ENCODE measurements around the gene RRAGD.

Gene RRAGD

DNA sequence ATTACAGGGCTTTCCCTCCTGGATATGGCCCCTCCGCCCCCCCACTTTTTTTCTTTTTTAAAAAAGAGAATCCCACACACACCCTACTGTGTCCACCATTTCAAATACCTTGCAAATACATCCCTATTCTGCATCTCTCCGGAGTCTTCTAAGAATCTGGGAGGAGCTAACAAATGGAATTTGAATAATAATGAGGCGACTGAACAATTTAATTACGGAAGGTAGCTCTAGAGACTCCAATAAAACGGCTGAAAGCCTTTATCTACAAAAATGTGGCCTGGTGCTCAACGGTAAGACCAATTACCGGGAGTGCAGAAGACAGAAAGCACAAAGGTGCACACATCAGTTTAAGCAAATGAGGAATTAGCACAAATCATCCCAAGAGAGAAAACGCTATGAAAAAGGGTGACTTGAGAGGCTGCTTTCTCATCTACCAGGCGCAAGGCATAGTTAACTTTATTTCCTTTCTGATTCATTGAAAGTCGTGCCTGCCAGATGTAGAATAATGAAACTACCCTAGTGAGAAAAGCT, 1.8 kb downstream of the RRAGD start:
- TF ChIP-seq L3MBTL2 (conservative IDR thresholded peaks at IDR 0.05): no peak
- no peak for TF ChIP-seq FOXA1 (IDR thresholded peaks at IDR 0.05)
- no peak for TF ChIP-seq FOXM1 (IDR thresholded peaks at IDR 0.05; ENCODE audit: borderline replicate concordance)
- TF ChIP-seq ELF4 (IDR thresholded peaks at IDR 0.05): no peak
- TF ChIP-seq CTBP1 (IDR thresholded peaks at IDR 0.05; ENCODE audit: borderline replicate concordance): no peak
- no peak for TF ChIP-seq SP1 (IDR thresholded peaks at IDR 0.05)
- TF ChIP-seq NFRKB (IDR thresholded peaks at IDR 0.05): no peak
- TF ChIP-seq SUZ12 (IDR thresholded peaks at IDR 0.05): no peak
- TF ChIP-seq HDGF (IDR thresholded peaks at IDR 0.05; ENCODE audit: borderline replicate concordance): no peak
- TF ChIP-seq FOXK2 (IDR thresholded peaks at IDR 0.05): no peak
- no peak for TF ChIP-seq TARDBP (IDR thresholded peaks at IDR 0.05)
- TF ChIP-seq, protein P1, sequence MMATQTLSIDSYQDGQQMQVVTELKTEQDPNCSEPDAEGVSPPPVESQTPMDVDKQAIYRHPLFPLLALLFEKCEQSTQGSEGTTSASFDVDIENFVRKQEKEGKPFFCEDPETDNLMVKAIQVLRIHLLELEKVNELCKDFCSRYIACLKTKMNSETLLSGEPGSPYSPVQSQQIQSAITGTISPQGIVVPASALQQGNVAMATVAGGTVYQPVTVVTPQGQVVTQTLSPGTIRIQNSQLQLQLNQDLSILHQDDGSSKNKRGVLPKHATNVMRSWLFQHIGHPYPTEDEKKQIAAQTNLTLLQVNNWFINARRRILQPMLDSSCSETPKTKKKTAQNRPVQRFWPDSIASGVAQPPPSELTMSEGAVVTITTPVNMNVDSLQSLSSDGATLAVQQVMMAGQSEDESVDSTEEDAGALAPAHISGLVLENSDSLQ (IDR thresholded peaks at IDR 0.05): no peak
- TF ChIP-seq ARNT (IDR thresholded peaks at IDR 0.05): no peak
- CTCF ChIA-PET: interaction anchor here (0.6 to 2.1 kb wide), 4 partner anchors 32 to 194 kb away, joined by 3 to 8 read pairs (median 3); no protein-coding TSS in a partner anchor
- no peak for DNase-seq (ENCODE audit: extremely low spot score)

GRCh38 chr6:89409461-89410035, 2.5 kb downstream of the RRAGD start:
- CTCF ChIA-PET: interaction anchor here (2.1 kb wide), 1 partner anchor 37 kb away, joined by 8 read pairs; no protein-coding TSS in a partner anchor
- DNase-seq (ENCODE audit: extremely low spot score): no peak
- POLR2A ChIA-PET: no interaction called here
- TF ChIP-seq BHLHE40 (IDR thresholded peaks at IDR 0.05; ENCODE audit: borderline replicate concordance) (no peak), LEF1 (IDR thresholded peaks at IDR 0.05; ENCODE audit: borderline replicate concordance) (no peak), TARDBP (IDR thresholded peaks at IDR 0.05) (no peak), CTBP1 (IDR thresholded peaks at IDR 0.05; ENCODE audit: borderline replicate concordance) (no peak), L3MBTL2 (conservative IDR thresholded peaks at IDR 0.05) (no peak)

More for the DNA sequence above, 1.8 kb downstream of the RRAGD start:
- POLR2A ChIA-PET: interaction anchor here (1.4 kb wide), 1 partner anchor 58 kb away, joined by 3 read pairs; no protein-coding TSS in a partner anchor

DNA sequence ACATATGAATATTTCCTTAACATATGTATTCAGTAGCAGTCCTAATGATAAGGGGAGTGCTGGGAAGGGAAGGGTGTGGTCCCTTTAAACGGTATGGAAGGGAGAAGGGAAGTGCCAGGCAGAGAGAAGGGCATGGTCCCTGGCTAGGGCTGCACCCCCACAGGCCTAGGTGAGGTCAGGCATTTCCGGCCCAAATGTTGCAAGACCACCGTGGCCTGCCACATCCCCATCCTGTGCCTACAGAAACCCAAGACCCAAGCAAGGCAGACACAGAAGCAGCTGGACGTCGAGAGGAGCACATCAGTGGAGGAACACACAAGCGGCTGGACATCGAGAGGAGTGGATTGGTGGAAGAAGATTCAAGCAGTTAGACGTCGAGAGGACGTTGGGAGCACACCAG, 5.9 kb downstream of the RRAGD start:
- no peak for TF ChIP-seq CTBP1 (IDR thresholded peaks at IDR 0.05; ENCODE audit: borderline replicate concordance)
- no peak for TF ChIP-seq TARDBP (IDR thresholded peaks at IDR 0.05)
- no peak for TF ChIP-seq ARNT (IDR thresholded peaks at IDR 0.05)
- no peak for TF ChIP-seq HDGF (IDR thresholded peaks at IDR 0.05; ENCODE audit: borderline replicate concordance)
- no peak for TF ChIP-seq FOXA1 (IDR thresholded peaks at IDR 0.05)
- no peak for TF ChIP-seq BHLHE40 (IDR thresholded peaks at IDR 0.05; ENCODE audit: borderline replicate concordance)
- TF ChIP-seq L3MBTL2 (conservative IDR thresholded peaks at IDR 0.05): no peak
- TF ChIP-seq NFRKB (IDR thresholded peaks at IDR 0.05): no peak
- ChIA-PET POLR2A (no interaction called here), CTCF (interaction anchor here (0.6 kb wide), 2 partner anchors 31 to 125 kb away, joined by 3 read pairs; no protein-coding TSS in a partner anchor)
- DNase-seq (ENCODE audit: extremely low spot score): no peak

GRCh38 chr6:89404512-89404911, 7.6 kb downstream of the RRAGD start:
- POLR2A ChIA-PET: no interaction called here

GRCh38 chr6:89402776-89403175, 9.3 kb downstream of the RRAGD start:
- POLR2A ChIA-PET: no interaction called here
- no peak for DNase-seq (ENCODE audit: extremely low spot score)
- CTCF ChIA-PET: no interaction called here
- TF ChIP-seq, protein P1 (IDR thresholded peaks at IDR 0.05): no peak
- no peak for TF ChIP-seq NFRKB (IDR thresholded peaks at IDR 0.05)
- no peak for TF ChIP-seq SP1 (IDR thresholded peaks at IDR 0.05)
- no peak for TF ChIP-seq FOXK2 (IDR thresholded peaks at IDR 0.05)
- no peak for TF ChIP-seq ZNF384 (IDR thresholded peaks at IDR 0.05)
- TF ChIP-seq ARNT (IDR thresholded peaks at IDR 0.05): no peak
- TF ChIP-seq BHLHE40 (IDR thresholded peaks at IDR 0.05; ENCODE audit: borderline replicate concordance): no peak
- no peak for TF ChIP-seq TARDBP (IDR thresholded peaks at IDR 0.05)
- TF ChIP-seq SUZ12 (IDR thresholded peaks at IDR 0.05): no peak
- no peak for TF ChIP-seq ELF4 (IDR thresholded peaks at IDR 0.05)
- no peak for TF ChIP-seq HDGF (IDR thresholded peaks at IDR 0.05; ENCODE audit: borderline replicate concordance)
- TF ChIP-seq L3MBTL2 (conservative IDR thresholded peaks at IDR 0.05): no peak
- TF ChIP-seq CTBP1 (IDR thresholded peaks at IDR 0.05; ENCODE audit: borderline replicate concordance): no peak
- TF ChIP-seq FOXA1 (IDR thresholded peaks at IDR 0.05): no peak
- TF ChIP-seq FOXM1 (IDR thresholded peaks at IDR 0.05; ENCODE audit: borderline replicate concordance): no peak
- no peak for TF ChIP-seq LEF1 (IDR thresholded peaks at IDR 0.05; ENCODE audit: borderline replicate concordance)

More at GRCh38 chr6:89404512-89404911, 7.6 kb downstream of the RRAGD start:
- CTCF ChIA-PET: interaction anchor here (1.1 kb wide), 1 partner anchor 32 kb away, joined by 4 read pairs; no protein-coding TSS in a partner anchor
- TF ChIP-seq FOXM1 (IDR thresholded peaks at IDR 0.05; ENCODE audit: borderline replicate concordance) (no peak), HDGF (IDR thresholded peaks at IDR 0.05; ENCODE audit: borderline replicate concordance) (no peak), LEF1 (IDR thresholded peaks at IDR 0.05; ENCODE audit: borderline replicate concordance) (no peak), ARNT (IDR thresholded peaks at IDR 0.05) (no peak), L3MBTL2 (conservative IDR thresholded peaks at IDR 0.05) (no peak), CTBP1 (IDR thresholded peaks at IDR 0.05; ENCODE audit: borderline replicate concordance) (no peak), FOXK2 (IDR thresholded peaks at IDR 0.05) (no peak)
- DNase-seq (ENCODE audit: extremely low spot score): no peak

GRCh38 chr6:89400912-89401399, 11.1 kb downstream of the RRAGD start:
- TF ChIP-seq LEF1 (IDR thresholded peaks at IDR 0.05; ENCODE audit: borderline replicate concordance): no peak
- no peak for TF ChIP-seq ELF4 (IDR thresholded peaks at IDR 0.05)
- no peak for TF ChIP-seq TARDBP (IDR thresholded peaks at IDR 0.05)
- no peak for TF ChIP-seq L3MBTL2 (conservative IDR thresholded peaks at IDR 0.05)
- no peak for TF ChIP-seq BHLHE40 (IDR thresholded peaks at IDR 0.05; ENCODE audit: borderline replicate concordance)
- POLR2A ChIA-PET: no interaction called here
- CTCF ChIA-PET: interaction anchor here (1.0 to 1.7 kb wide), 2 partner anchors 32 to 33 kb away, joined by 4 to 6 read pairs; no protein-coding TSS in a partner anchor
- DNase-seq (ENCODE audit: extremely low spot score): no peak
